ENCODE measurements around the gene MYBL2. TPM values are rescaled to one million over a fixed set of nuclear protein-coding genes. Genes with fewer than 3 reads are reported as not detected.

MYBL2 gene
- total RNA-seq, 1 experiment from 2014 or later, result 345 TPM

GRCh38 chr20:43761386-43762340, 94.7 kb downstream of the MYBL2 start:
- Mint-ChIP-seq H3K27me3 (ENCODE audit: insufficient read depth, unreplicated experiment) (peaks cover 26% of the 10 kb centered on the region), H3K4me1 (ENCODE audit: low read depth, unreplicated experiment) (no peaks in the 10 kb centered on the region), H3K36me3 (ENCODE audit: insufficient read depth, unreplicated experiment) (no peaks in the 10 kb centered on the region), H3K4me3 (ENCODE audit: unreplicated experiment) (no peak overlapping the region), H3K9me3 (ENCODE audit: unreplicated experiment) (no peaks in the 10 kb centered on the region), H3K27ac (ENCODE audit: unreplicated experiment) (no peak overlapping the region)
- no peaks in the 10 kb centered on the region for H3K27me3 ChIP-seq (replicated peaks; ENCODE audit: control insufficient read depth, insufficient read depth, low read length)
- POLR2A ChIA-PET, result no interaction called here
- TF ChIP-seq CTCF (IDR thresholded peaks at IDR 0.05; ENCODE audit: insufficient read depth in 1 of 2, low read depth in 1 of 2, low read length in 1 of 2, severe bottlenecking in 1 of 2, unreplicated experiment in 1 of 2), result no peak
- no peak overlapping the region for H3K4me3 ChIP-seq (ENCODE audit: low read depth, low read length)
- DNase-seq, result no peak
- no peaks in the 10 kb centered on the region for H3K9me3 ChIP-seq
- H3K36me3 ChIP-seq (ENCODE audit: control insufficient read depth, insufficient read depth, low read length), result no peaks in the 10 kb centered on the region
- CTCF ChIA-PET, result interaction anchor here (0.6 to 1.0 kb wide), 3 partner anchors 12 to 310 kb away, joined by 3 to 4 read pairs (median 4); no protein-coding TSS in a partner anchor
- BruUV-seq (replicated peaks), result no TSS peak
- intact Hi-C loops (cut with micrococcal nuclease; ENCODE audit: unreplicated experiment), result no loop called here
- no peaks in the 10 kb centered on the region for H3K4me1 ChIP-seq

- H3K36me3 Mint-ChIP-seq (ENCODE audit: insufficient read depth, unreplicated experiment), result no peaks in the 10 kb centered on the region
- POLR2A ChIA-PET, result no interaction called here
- no peaks in the 10 kb centered on the region for H3K4me1 ChIP-seq
- H3K9me3 Mint-ChIP-seq (ENCODE audit: unreplicated experiment), result no peaks in the 10 kb centered on the region
- no peak for DNase-seq
- H3K27me3 ChIP-seq (replicated peaks; ENCODE audit: control insufficient read depth, insufficient read depth, low read length), result peaks cover 2% of the 10 kb centered on the region
- no peak for TF ChIP-seq CTCF (IDR thresholded peaks at IDR 0.05; ENCODE audit: insufficient read depth in 1 of 2, low read depth in 1 of 2, low read length in 1 of 2, severe bottlenecking in 1 of 2, unreplicated experiment in 1 of 2)
- BruUV-seq (replicated peaks), result no TSS peak
- H3K4me1 Mint-ChIP-seq (ENCODE audit: low read depth, unreplicated experiment), result no peaks in the 10 kb centered on the region
- no peak overlapping the region for H3K4me3 Mint-ChIP-seq (ENCODE audit: unreplicated experiment)
- H3K9me3 ChIP-seq, result no peaks in the 10 kb centered on the region
- peaks cover 35% of the 10 kb centered on the region for H3K27me3 Mint-ChIP-seq (ENCODE audit: insufficient read depth, unreplicated experiment)
- H3K4me3 ChIP-seq (ENCODE audit: low read depth, low read length), result no peak overlapping the region
- H3K36me3 ChIP-seq (ENCODE audit: control insufficient read depth, insufficient read depth, low read length), result no peaks in the 10 kb centered on the region
- no peak overlapping the region for H3K27ac Mint-ChIP-seq (ENCODE audit: unreplicated experiment)
- intact Hi-C loops (cut with micrococcal nuclease; ENCODE audit: unreplicated experiment), result no loop called here
- CTCF ChIA-PET, result interaction anchor here (1.1 kb wide), 1 partner anchor 11 kb away, joined by 3 read pairs; no protein-coding TSS in a partner anchor
These were observed 96.0 kb downstream of the MYBL2 start for GRCh38 chr20:43762911-43763310.

- DNase-seq, result no peak
- Mint-ChIP-seq H3K4me3 (ENCODE audit: unreplicated experiment) (no peak overlapping the region), H3K27ac (ENCODE audit: unreplicated experiment) (no peak overlapping the region), H3K27me3 (ENCODE audit: insufficient read depth, unreplicated experiment) (peaks cover 32% of the 10 kb centered on the region), H3K9me3 (ENCODE audit: unreplicated experiment) (no peaks in the 10 kb centered on the region), H3K36me3 (ENCODE audit: insufficient read depth, unreplicated experiment) (no peaks in the 10 kb centered on the region), H3K4me1 (ENCODE audit: low read depth, unreplicated experiment) (no peaks in the 10 kb centered on the region)
- peaks cover 2% of the 10 kb centered on the region for H3K27me3 ChIP-seq (replicated peaks; ENCODE audit: control insufficient read depth, insufficient read depth, low read length)
- H3K4me3 ChIP-seq (ENCODE audit: low read depth, low read length), result no peak overlapping the region
- intact Hi-C loops (cut with micrococcal nuclease; ENCODE audit: unreplicated experiment), result no loop called here
- ChIA-PET CTCF (no interaction called here), POLR2A (no interaction called here)
- no peaks in the 10 kb centered on the region for H3K36me3 ChIP-seq (ENCODE audit: control insufficient read depth, insufficient read depth, low read length)
- no peak for TF ChIP-seq CTCF (IDR thresholded peaks at IDR 0.05; ENCODE audit: insufficient read depth in 1 of 2, low read depth in 1 of 2, low read length in 1 of 2, severe bottlenecking in 1 of 2, unreplicated experiment in 1 of 2)
- H3K9me3 ChIP-seq, result no peaks in the 10 kb centered on the region
- no peaks in the 10 kb centered on the region for H3K4me1 ChIP-seq
- no TSS peak for BruUV-seq (replicated peaks)
These were observed 99.0 kb downstream of the MYBL2 start for GRCh38 chr20:43765916-43766315.

Other genes starting within 250 kb of the MYBL2 start
- 312 and 335 TPM in 2 replicates for gene SRSF6, start 209.2 kb upstream of the MYBL2 start, total RNA-seq (2022)
- gene L3MBTL1, start 159.4 kb upstream of the MYBL2 start, total RNA-seq (2022), result 8.4 and 11.5 TPM in 2 replicates
- gene SGK2, start 108.1 kb upstream of the MYBL2 start, total RNA-seq (2022), result 5.2 and 6.6 TPM in 2 replicates
- 56.1 and 70.5 TPM in 2 replicates for gene IFT52, start 76.2 kb upstream of the MYBL2 start, total RNA-seq (2022)
- not detected in 2 replicates for gene GTSF1L, start 59.9 kb downstream of the MYBL2 start, total RNA-seq (2022)
- gene TOX2, start 247.7 kb downstream of the MYBL2 start, total RNA-seq (2022), result not detected in 2 replicates